Keratinocyte (primary cell): ENCODE data around the gene SEC61A1. TPM values are rescaled to one million over a fixed set of nuclear protein-coding genes. Genes with fewer than 3 reads are reported as not detected.

Experiments used
- DNase-seq: peaks from one replicate; pipeline ENCODE4 v3.0.0-alpha.2; 2011; ENCODE audit warnings: low read depth, missing footprints, low spot score
- FAIRE-seq: peaks from 2 replicates; lab custom pipeline; 2011; peaks lifted over from hg19 to GRCh38; lab: Jason Lieb, UNC
- H2AFZ ChIP-seq: 2 replicates; pipeline ENCODE4 v1.6.0; 2012; ENCODE audit warnings: low read length, control low read depth, inconsistent platforms; ENCODE audit not compliant: control insufficient read depth
- H3K27ac ChIP-seq: 2 replicates; pipeline ENCODE4 v1.5.1; 2011; ENCODE audit warnings: low read length; ENCODE audit not compliant: control insufficient read depth, insufficient read depth
- H3K27me3 ChIP-seq: 3 replicates; pipeline ENCODE4 v1.6.0; 2011; ENCODE audit warnings: low read length; ENCODE audit not compliant: control insufficient read depth, insufficient read depth; ENCODE audit errors: extremely low read depth
- H3K36me3 ChIP-seq, 2 experiments: 2 replicates in 1 of 2; 3 replicates in 1 of 2; pipeline ENCODE4 v1.5.1; 2011; ENCODE audit warnings: low read length in 2 of 2, mild to moderate bottlenecking in 1 of 2; ENCODE audit not compliant: control insufficient read depth in 2 of 2, insufficient read depth in 2 of 2; ENCODE audit errors: extremely low read depth in 1 of 2
- H3K4me1 ChIP-seq: 3 replicates; pipeline ENCODE4 v1.5.1; 2011; ENCODE audit warnings: low read length; ENCODE audit not compliant: control insufficient read depth, insufficient read depth; ENCODE audit errors: extremely low read depth
- H3K4me2 ChIP-seq: 3 replicates; pipeline ENCODE4 v1.6.0; 2011; ENCODE audit warnings: low read depth, low read length; ENCODE audit not compliant: control insufficient read depth, insufficient read depth; ENCODE audit errors: extremely low read depth
- H3K4me3 ChIP-seq, 3 experiments: fragments of 200-600 bp in 1 of 3; sonication (generic) in 1 of 3; 2 replicates in 2 of 3; 3 replicates in 1 of 3; pipeline ENCODE4 v1.5.1; 2011 to 2016; ENCODE audit warnings: low read length in 3 of 3, mild to moderate bottlenecking in 3 of 3, control low read depth in 2 of 3, inconsistent platforms in 1 of 3, low read depth in 1 of 3, mixed read lengths in 1 of 3, mixed run types in 1 of 3, moderate library complexity in 1 of 3; ENCODE audit not compliant: control insufficient read depth in 2 of 3, insufficient read depth in 2 of 3; ENCODE audit errors: extremely low read depth in 1 of 3
- H3K79me2 ChIP-seq: 2 replicates; pipeline ENCODE4 v1.6.0; 2012; ENCODE audit warnings: low read length; ENCODE audit not compliant: control insufficient read depth, insufficient read depth
- H3K9ac ChIP-seq: 3 replicates; pipeline ENCODE4 v1.6.0; 2011; ENCODE audit warnings: low read length; ENCODE audit not compliant: control insufficient read depth, insufficient read depth; ENCODE audit errors: extremely low read depth
- H3K9me1 ChIP-seq: 3 replicates; pipeline ENCODE4 v1.6.0; 2011; ENCODE audit warnings: low read length; ENCODE audit not compliant: control insufficient read depth, insufficient read depth; ENCODE audit errors: extremely low read depth
- H3K9me3 ChIP-seq: 2 replicates; pipeline ENCODE4 v1.5.1; 2012; ENCODE audit warnings: low read depth, low read length; ENCODE audit not compliant: control insufficient read depth
- H4K20me1 ChIP-seq: 3 replicates; pipeline ENCODE4 v1.6.0; 2011; ENCODE audit warnings: low read length; ENCODE audit not compliant: control insufficient read depth, insufficient read depth; ENCODE audit errors: extremely low read depth
- CTCF ChIP-seq, 3 experiments: IDR thresholded peaks in 1 of 3; conservative IDR thresholded peaks in 1 of 3; optimal IDR thresholded peaks in 1 of 3; 2 replicates in 2 of 3; 3 replicates in 1 of 3; pipeline versions ENCODE3 to v1.5.1; 2011; ENCODE audit warnings: low read length in 3 of 3, mild to moderate bottlenecking in 3 of 3, moderate library complexity in 2 of 3, control low read depth in 1 of 3, inconsistent platforms in 1 of 3; ENCODE audit not compliant: insufficient read depth in 2 of 3; ENCODE audit errors: extremely low read depth in 1 of 3
- EZH2 ChIP-seq: IDR thresholded peaks from one replicate; pipeline ENCODE4 v1.6.1; 2012; ENCODE audit warnings: inconsistent platforms, mild to moderate bottlenecking, low read length, moderate library complexity
- dilution Hi-C: fragments of 300-500 bp; cut with MboI; formaldehyde crosslinking; loops from one replicate; pipeline ENCODE4 v1.7.0; 2020; ENCODE audit warnings: low sequenced_read_pairs; ENCODE audit not compliant: extremely low pct_ligation_motif_present
- polyA plus RNA-seq, 5 experiments: library from polyadenylated mRNA; depleted of rRNA in 3 of 5; stranded (reverse) in 3 of 5; stranded (forward) in 1 of 5; unstranded in 1 of 5; fragments of >200 nt; gene quantifications; 1 replicate in 1 of 5; 2 replicates in 3 of 5; 3 replicates in 1 of 5; pipeline versions ENCODE4 v1.2.1 to v1.2.3, GENCODE V29; 2011 to 2012; ENCODE audit warnings: missing spikeins in 2 of 5, low read depth in 1 of 5, low replicate concordance in 1 of 5

The SEC61A1 gene
- polyA plus RNA-seq, 1 donor (not counting 4 experiments of a cell fraction or from before 2014, with no cell fraction given), result 306 TPM

- no peak overlapping the region for H3K4me2 ChIP-seq
- peaks cover 5% of the 10 kb centered on the region for H3K79me2 ChIP-seq
- no peaks in the 10 kb centered on the region for H4K20me1 ChIP-seq
- no peak overlapping the region for H3K27ac ChIP-seq
- peaks cover 4% of the 10 kb centered on the region for H3K9me1 ChIP-seq
- dilution Hi-C loops, result no loop called here
- no peak overlapping the region for H3K9ac ChIP-seq
- TF ChIP-seq EZH2, result no peak
- H2AFZ ChIP-seq, result no peak overlapping the region
- FAIRE-seq (no peak), DNase-seq (no peak)
- H3K9me3 ChIP-seq, result no peaks in the 10 kb centered on the region
- H3K27me3 ChIP-seq, result no peaks in the 10 kb centered on the region
- no peak overlapping the region for H3K4me3 ChIP-seq
- H3K36me3 ChIP-seq, result peaks cover 24 to 45% of the 10 kb centered on the region in 2 experiments
- peaks cover 41% of the 10 kb centered on the region for H3K4me1 ChIP-seq
Observed at GRCh38 chr3:128077202-128077624, 25.0 kb downstream of the SEC61A1 start.

GRCh38 chr3:128077665-128078064 is 25.4 kb downstream of the SEC61A1 start:
- Histone ChIP-seq H2AFZ (no peak overlapping the region), H3K27me3 (no peaks in the 10 kb centered on the region), H3K9ac (no peak overlapping the region), H4K20me1 (no peaks in the 10 kb centered on the region), H3K27ac (no peak overlapping the region), H3K9me3 (no peaks in the 10 kb centered on the region), H3K36me3 (peaks cover 27 to 45% of the 10 kb centered on the region in 2 experiments), H3K4me1 (peaks cover 36% of the 10 kb centered on the region), H3K4me2 (no peak overlapping the region), H3K79me2 (peaks cover 2% of the 10 kb centered on the region), H3K4me3 (no peak overlapping the region), H3K9me1 (peaks cover under 1% of the 10 kb centered on the region)
- no peak for DNase-seq
- no peak for FAIRE-seq
- dilution Hi-C loops, result no loop called here
- TF ChIP-seq CTCF (optimal IDR thresholded peaks at IDR 0.05 in 1 of 3, IDR thresholded peaks at IDR 0.05 in 1 of 3, conservative IDR thresholded peaks at IDR 0.05 in 1 of 3; ENCODE audit: extremely low read depth in 1 of 3, insufficient read depth in 2 of 3, low read length in 3 of 3), result no peak
- no peak for TF ChIP-seq EZH2

GRCh38 chr3:128078322-128078721 is 26.1 kb downstream of the SEC61A1 start:
- DNase-seq (no peak), FAIRE-seq (no peak)
- Histone ChIP-seq H3K79me2 (no peaks in the 10 kb centered on the region), H3K4me1 (peaks cover 31% of the 10 kb centered on the region), H3K4me3 (no peak overlapping the region), H3K9me3 (no peaks in the 10 kb centered on the region), H3K9ac (no peak overlapping the region), H3K4me2 (no peak overlapping the region), H3K9me1 (no peaks in the 10 kb centered on the region), H3K27me3 (no peaks in the 10 kb centered on the region), H3K36me3 (peaks cover 28 to 44% of the 10 kb centered on the region in 2 experiments), H3K27ac (no peak overlapping the region), H4K20me1 (no peaks in the 10 kb centered on the region), H2AFZ (no peak overlapping the region)
- no peak for TF ChIP-seq CTCF (optimal IDR thresholded peaks at IDR 0.05 in 1 of 3, IDR thresholded peaks at IDR 0.05 in 1 of 3, conservative IDR thresholded peaks at IDR 0.05 in 1 of 3; ENCODE audit: extremely low read depth in 1 of 3, insufficient read depth in 2 of 3, low read length in 3 of 3)
- no peak for TF ChIP-seq EZH2
- dilution Hi-C loops, result no loop called here
